WI38 (cell line): ENCODE data around the gene MICAL2.

Experiments
- H3K4me3 ChIP-seq: 2 replicates; pipeline ENCODE4 v1.5.1; 2011; ENCODE audit warnings: low read depth, mild to moderate bottlenecking, control low read depth, low read length
- TF ChIP-seq, protein P1 (sequence below): IDR thresholded peaks from 2 replicates; pipeline ENCODE4 v1.5.1; 2012; ENCODE audit warnings: low read depth, mild to moderate bottlenecking, control low read depth, low read length

The MICAL2 gene

DNA sequence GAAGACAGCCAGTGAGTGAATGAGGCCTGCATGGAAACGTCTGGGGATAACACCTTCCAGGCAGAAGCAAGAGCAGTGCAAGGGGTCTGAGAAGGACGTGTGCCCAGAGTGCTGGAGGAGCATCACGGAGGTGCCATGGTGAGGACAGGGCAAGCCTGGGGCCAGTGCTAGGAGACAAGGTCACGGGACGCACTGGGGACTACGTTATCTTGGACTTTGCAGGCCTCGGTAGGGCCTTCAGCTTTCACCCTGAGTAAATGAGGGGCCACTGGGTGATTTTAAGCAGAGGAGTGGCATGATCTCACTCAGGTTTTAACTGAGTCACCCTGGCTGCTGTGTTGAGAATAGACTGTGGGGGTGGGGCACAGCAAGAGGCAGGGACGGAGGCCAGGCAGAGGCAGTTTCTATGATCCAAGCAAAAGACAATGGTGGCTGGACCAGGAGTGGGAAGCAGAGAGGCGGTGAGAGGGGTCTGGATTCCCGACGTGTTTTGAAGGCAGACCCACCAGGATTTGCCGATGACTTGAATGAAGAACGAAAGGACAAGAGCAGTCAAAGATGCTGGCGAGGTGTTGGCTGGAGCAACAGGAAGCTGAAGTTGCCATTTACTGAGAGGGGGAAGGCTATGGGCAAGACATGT is 164.3 kb downstream of the MICAL2 start:
- TF ChIP-seq, protein P1, sequence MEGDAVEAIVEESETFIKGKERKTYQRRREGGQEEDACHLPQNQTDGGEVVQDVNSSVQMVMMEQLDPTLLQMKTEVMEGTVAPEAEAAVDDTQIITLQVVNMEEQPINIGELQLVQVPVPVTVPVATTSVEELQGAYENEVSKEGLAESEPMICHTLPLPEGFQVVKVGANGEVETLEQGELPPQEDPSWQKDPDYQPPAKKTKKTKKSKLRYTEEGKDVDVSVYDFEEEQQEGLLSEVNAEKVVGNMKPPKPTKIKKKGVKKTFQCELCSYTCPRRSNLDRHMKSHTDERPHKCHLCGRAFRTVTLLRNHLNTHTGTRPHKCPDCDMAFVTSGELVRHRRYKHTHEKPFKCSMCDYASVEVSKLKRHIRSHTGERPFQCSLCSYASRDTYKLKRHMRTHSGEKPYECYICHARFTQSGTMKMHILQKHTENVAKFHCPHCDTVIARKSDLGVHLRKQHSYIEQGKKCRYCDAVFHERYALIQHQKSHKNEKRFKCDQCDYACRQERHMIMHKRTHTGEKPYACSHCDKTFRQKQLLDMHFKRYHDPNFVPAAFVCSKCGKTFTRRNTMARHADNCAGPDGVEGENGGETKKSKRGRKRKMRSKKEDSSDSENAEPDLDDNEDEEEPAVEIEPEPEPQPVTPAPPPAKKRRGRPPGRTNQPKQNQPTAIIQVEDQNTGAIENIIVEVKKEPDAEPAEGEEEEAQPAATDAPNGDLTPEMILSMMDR: no peak
- no peak overlapping the region for H3K4me3 ChIP-seq

DNA sequence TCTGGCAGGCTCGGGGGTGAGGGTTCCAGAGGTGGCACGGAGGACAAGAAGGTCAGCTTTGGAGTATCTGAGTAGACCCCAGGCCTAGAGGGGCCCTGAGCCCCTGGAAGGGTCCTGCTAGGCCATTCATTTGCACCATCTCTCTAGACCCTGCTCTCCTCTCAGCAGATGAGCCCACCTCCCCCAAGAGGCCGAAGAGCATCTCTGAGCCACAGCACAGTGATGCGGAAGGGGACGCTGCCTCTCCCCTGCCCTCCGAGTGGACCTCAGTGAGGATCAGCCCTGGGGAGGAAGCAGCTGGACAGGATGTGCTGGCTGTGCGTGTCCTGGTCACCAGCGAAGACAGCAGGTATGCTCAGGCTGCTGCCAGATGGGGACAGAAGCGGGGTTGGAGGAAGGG is 165.4 kb downstream of the MICAL2 start:
- TF ChIP-seq, protein P1: no peak
- H3K4me3 ChIP-seq: no peak overlapping the region

GRCh38 chr11:12276356-12276755 is 166.0 kb downstream of the MICAL2 start:
- TF ChIP-seq, protein P1: no peak
- H3K4me3 ChIP-seq: no peak overlapping the region

GRCh38 chr11:12276831-12277475 is 166.6 kb downstream of the MICAL2 start:
- TF ChIP-seq, protein P1: no peak
- H3K4me3 ChIP-seq: no peak overlapping the region

DNA sequence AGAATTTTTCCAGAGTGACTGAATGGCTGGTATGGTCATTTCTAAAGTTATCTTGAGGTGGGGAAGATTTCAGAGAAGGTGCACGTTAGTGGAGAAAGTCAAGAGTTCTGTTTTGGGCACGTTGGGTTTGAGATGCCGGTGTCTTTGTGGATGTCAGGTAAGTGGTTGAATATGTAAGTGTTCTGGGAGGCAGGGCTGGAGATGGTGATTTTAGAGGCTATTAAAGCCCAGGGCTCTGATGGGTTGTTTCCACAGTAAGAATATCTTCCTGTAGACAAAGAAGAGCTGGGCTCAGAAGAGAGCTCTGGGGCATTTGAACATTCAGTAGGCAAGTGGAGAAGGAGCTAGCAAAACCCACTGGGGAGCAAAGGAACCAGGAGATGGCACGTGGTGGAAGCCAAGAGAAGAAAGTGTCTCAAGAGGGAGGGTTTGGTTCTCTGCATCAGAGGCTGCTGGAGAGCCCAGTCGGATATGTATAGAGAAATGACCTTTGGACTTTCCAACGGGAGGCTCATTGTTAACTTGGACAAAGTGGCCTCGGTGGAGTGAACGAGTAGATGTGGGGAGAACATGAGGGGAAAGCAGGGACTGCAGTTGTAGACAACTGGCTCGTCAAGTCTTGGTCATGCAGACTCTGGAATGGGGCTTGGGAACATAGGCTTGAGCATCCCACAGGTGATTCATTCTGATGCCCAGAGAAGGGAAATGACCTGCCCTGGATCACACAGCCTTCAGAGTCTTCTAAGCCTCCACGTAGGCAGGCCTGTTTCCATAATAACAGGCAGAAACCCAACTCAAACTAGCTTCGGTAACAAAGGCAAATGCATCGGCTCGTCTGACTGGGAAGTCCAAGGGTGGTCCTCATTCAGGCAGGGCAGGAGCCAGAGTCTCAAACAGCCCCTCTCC is 168.6 kb downstream of the MICAL2 start:
- TF ChIP-seq, protein P1: no peak

GRCh38 chr11:12279672-12280108 is 169.3 kb downstream of the MICAL2 start:
- TF ChIP-seq, protein P1: no peak
- no peak overlapping the region for H3K4me3 ChIP-seq

More for the DNA sequence above, 168.6 kb downstream of the MICAL2 start:
- no peak overlapping the region for H3K4me3 ChIP-seq
